Loucy (cell line): ENCODE data around the gene STIMATE.

ENCODE experiments used
- H2AFZ ChIP-seq: fragments of 200-600 bp; sonication (generic); 2 replicates; pipeline ENCODE4 v1.6.0; 2016; ENCODE audit warnings: antibody characterized with exemption, mild to moderate bottlenecking, low read length, moderate library complexity
- H3F3A ChIP-seq: fragments of 200-600 bp; 2 replicates; pipeline ENCODE4 v1.6.0; 2016; ENCODE audit warnings: antibody characterized with exemption, low read depth, mild to moderate bottlenecking
- H3K27me3 ChIP-seq: fragments of 200-600 bp; sonication (generic); 2 replicates; pipeline ENCODE4 v1.6.1; 2014; ENCODE audit warnings: low read length, mild to moderate bottlenecking; ENCODE audit not compliant: insufficient read depth, poor library complexity, severe bottlenecking
- H3K36me3 ChIP-seq: fragments of 200-600 bp; sonication (generic); 2 replicates; pipeline ENCODE4 v1.6.1; 2016; ENCODE audit warnings: low read length; ENCODE audit not compliant: insufficient read depth
- H3K4me1 ChIP-seq: fragments of 200-600 bp; sonication (generic); 2 replicates; pipeline ENCODE4 v1.5.1; 2014; ENCODE audit warnings: low read length, mild to moderate bottlenecking; ENCODE audit not compliant: insufficient read depth, poor library complexity, severe bottlenecking
- H3K4me2 ChIP-seq: fragments of 200-600 bp; sonication (generic); 2 replicates; pipeline ENCODE4 v1.6.0; 2014; ENCODE audit warnings: antibody characterized with exemption, low read length, low read depth, mild to moderate bottlenecking; ENCODE audit not compliant: poor library complexity, severe bottlenecking
- H3K4me3 ChIP-seq: fragments of 200-600 bp; sonication (generic); 2 replicates; pipeline ENCODE4 v1.5.1; 2014; ENCODE audit warnings: low read length, mild to moderate bottlenecking, mixed read lengths; ENCODE audit not compliant: poor library complexity, severe bottlenecking
- H3K79me2 ChIP-seq: fragments of 200-600 bp; sonication (generic); 2 replicates; pipeline ENCODE4 v1.6.1; 2014; ENCODE audit warnings: low read length; ENCODE audit not compliant: insufficient read depth
- H3K9ac ChIP-seq: fragments of 200-600 bp; sonication (generic); 2 replicates; pipeline ENCODE4 v1.6.0; 2014; ENCODE audit warnings: mild to moderate bottlenecking, low read depth, low read length, moderate library complexity; ENCODE audit not compliant: poor library complexity, severe bottlenecking
- H3K9me2 ChIP-seq: fragments of 200-600 bp; sonication (generic); replicated peaks from 2 replicates; pipeline ENCODE4 v1.6.1; 2016; ENCODE audit warnings: low read depth, low read length, mixed read lengths
- H3K9me3 ChIP-seq: fragments of 200-600 bp; sonication (generic); 2 replicates; pipeline ENCODE4 v1.6.1; 2014; ENCODE audit warnings: mild to moderate bottlenecking, antibody characterized with exemption, low read length, low read depth; ENCODE audit not compliant: insufficient read depth
- H4K20me1 ChIP-seq: fragments of 200-600 bp; sonication (generic); 2 replicates; pipeline ENCODE4 v1.6.0; 2014; ENCODE audit warnings: antibody characterized with exemption, low read length, mild to moderate bottlenecking; ENCODE audit not compliant: insufficient read depth, poor library complexity, severe bottlenecking
- CTCF ChIP-seq: fragments of 200-600 bp; sonication (generic); conservative IDR thresholded peaks from 2 replicates; pipeline ENCODE4 v1.5.1; 2014; ENCODE audit warnings: mild to moderate bottlenecking, antibody characterized with exemption, low read length
- EZH2phosphoT487 ChIP-seq: fragments of 200-600 bp; IDR thresholded peaks from 2 replicates; pipeline ENCODE4 v1.6.1; 2018; ENCODE audit warnings: antibody characterized with exemption, mild to moderate bottlenecking, moderate library complexity, borderline replicate concordance

The STIMATE gene

GRCh38 chr3:52829482-52829881 lies 67.9 kb downstream of the STIMATE start:
- no peaks in the 10 kb centered on the region for H3K27me3 ChIP-seq
- no peaks in the 10 kb centered on the region for H3K9me3 ChIP-seq
- no peaks in the 10 kb centered on the region for H3K36me3 ChIP-seq
- H3K4me2 ChIP-seq, result no peak overlapping the region
- H3K9ac ChIP-seq, result no peak overlapping the region
- no peak for TF ChIP-seq EZH2phosphoT487
- no peak for TF ChIP-seq CTCF
- H3K9me2 ChIP-seq, result no peaks in the 10 kb centered on the region
- no peak overlapping the region for H3K4me3 ChIP-seq
- H3F3A ChIP-seq, result no peaks in the 10 kb centered on the region
- H3K4me1 ChIP-seq, result no peaks in the 10 kb centered on the region
- no peaks in the 10 kb centered on the region for H3K79me2 ChIP-seq
- no peak overlapping the region for H2AFZ ChIP-seq
- no peaks in the 10 kb centered on the region for H4K20me1 ChIP-seq

- Histone ChIP-seq H3K36me3 (no peaks in the 10 kb centered on the region), H3K9ac (no peak overlapping the region), H3K79me2 (no peaks in the 10 kb centered on the region), H2AFZ (no peak overlapping the region), H3F3A (no peaks in the 10 kb centered on the region), H4K20me1 (no peaks in the 10 kb centered on the region), H3K4me3 (no peak overlapping the region), H3K9me3 (no peaks in the 10 kb centered on the region), H3K4me1 (no peaks in the 10 kb centered on the region), H3K9me2 (no peaks in the 10 kb centered on the region), H3K27me3 (no peaks in the 10 kb centered on the region), H3K4me2 (no peak overlapping the region)
- TF ChIP-seq EZH2phosphoT487, result no peak
- TF ChIP-seq CTCF, result no peak
Observed at GRCh38 chr3:52827866-52828376, 69.4 kb downstream of the STIMATE start.

- Histone ChIP-seq H3K4me3 (no peak overlapping the region), H3K9ac (no peak overlapping the region), H2AFZ (no peak overlapping the region), H3K4me1 (no peaks in the 10 kb centered on the region), H3K9me2 (no peaks in the 10 kb centered on the region), H3K9me3 (no peaks in the 10 kb centered on the region), H3K4me2 (no peak overlapping the region), H4K20me1 (no peaks in the 10 kb centered on the region), H3K27me3 (no peaks in the 10 kb centered on the region), H3F3A (no peaks in the 10 kb centered on the region), H3K36me3 (no peaks in the 10 kb centered on the region), H3K79me2 (no peaks in the 10 kb centered on the region)
- no peak for TF ChIP-seq EZH2phosphoT487
- no peak for TF ChIP-seq CTCF
Observed at GRCh38 chr3:52827441-52827840, 69.9 kb downstream of the STIMATE start.
